ENCODE results near the gene DLX6.

DLX6 gene

DNA sequence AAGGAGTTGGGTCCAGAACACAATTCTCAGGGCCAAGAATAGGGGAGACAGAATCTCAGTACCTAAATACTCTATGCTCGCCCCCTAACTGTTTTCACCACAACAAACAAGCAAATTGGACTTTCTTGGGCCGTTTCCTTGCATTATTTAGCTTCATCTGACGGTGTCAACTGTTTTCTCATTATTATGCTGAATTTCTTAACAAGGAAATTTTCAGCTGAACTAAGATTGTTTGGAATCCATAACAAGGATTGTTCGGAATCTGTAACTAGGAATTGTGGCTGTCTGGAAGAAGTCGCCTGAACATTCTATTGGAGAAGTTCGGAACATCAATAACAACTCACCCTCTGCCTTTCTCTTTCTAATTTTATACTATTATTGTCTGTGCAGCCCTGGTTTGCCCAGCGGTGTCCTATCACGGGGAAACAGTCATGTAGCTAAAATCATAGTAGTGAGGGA lies 15.5 kb upstream of the DLX6 start:
- Mint-ChIP-seq H3K27me3 (ENCODE audit: low read depth) (peaks cover 87% of the 10 kb centered on the region), H3K4me3 (no peak overlapping the region), H3K4me1 (ENCODE audit: low read depth) (no peaks in the 10 kb centered on the region), H3K36me3 (ENCODE audit: low read depth) (no peaks in the 10 kb centered on the region), H3K27ac (no peak overlapping the region), H3K9me3 (no peaks in the 10 kb centered on the region)

DNA sequence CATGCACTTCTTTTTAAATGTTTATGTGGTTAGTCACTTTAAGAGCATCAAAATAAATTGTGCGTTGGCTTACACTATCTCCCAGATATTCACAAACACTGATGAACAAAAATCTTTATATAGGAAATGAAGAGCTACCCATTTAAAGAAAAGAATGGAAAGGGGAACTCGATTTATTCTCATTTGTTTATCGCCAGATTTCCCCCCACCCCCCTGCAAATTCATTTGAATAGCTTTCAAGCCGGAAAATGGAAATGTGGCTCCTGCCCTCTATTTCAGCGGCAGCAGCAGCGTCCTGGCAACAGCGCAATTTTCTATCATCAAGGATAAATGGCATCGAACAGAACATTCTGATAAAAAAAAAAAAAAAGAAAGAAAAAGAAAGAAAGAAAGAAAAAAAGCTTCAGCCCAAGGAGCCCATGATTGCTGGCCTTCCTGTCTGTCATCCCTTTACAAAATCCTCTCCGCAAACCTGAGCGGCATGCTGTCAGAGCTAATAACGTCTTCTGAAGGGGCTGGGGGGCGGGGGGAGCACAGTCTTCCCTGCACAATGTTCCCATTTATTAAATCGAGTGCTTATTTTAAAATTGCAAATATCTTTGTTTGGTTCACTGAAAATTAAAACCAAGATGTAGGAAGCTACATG lies 13.7 kb upstream of the DLX6 start:
- no peaks in the 10 kb centered on the region for H3K36me3 Mint-ChIP-seq (ENCODE audit: low read depth)
- H3K4me1 Mint-ChIP-seq (ENCODE audit: low read depth): no peaks in the 10 kb centered on the region
- no peak overlapping the region for H3K27ac Mint-ChIP-seq
- peaks cover 92% of the 10 kb centered on the region for H3K27me3 Mint-ChIP-seq (ENCODE audit: low read depth)
- H3K4me3 Mint-ChIP-seq: no peak overlapping the region
- no peaks in the 10 kb centered on the region for H3K9me3 Mint-ChIP-seq

DNA sequence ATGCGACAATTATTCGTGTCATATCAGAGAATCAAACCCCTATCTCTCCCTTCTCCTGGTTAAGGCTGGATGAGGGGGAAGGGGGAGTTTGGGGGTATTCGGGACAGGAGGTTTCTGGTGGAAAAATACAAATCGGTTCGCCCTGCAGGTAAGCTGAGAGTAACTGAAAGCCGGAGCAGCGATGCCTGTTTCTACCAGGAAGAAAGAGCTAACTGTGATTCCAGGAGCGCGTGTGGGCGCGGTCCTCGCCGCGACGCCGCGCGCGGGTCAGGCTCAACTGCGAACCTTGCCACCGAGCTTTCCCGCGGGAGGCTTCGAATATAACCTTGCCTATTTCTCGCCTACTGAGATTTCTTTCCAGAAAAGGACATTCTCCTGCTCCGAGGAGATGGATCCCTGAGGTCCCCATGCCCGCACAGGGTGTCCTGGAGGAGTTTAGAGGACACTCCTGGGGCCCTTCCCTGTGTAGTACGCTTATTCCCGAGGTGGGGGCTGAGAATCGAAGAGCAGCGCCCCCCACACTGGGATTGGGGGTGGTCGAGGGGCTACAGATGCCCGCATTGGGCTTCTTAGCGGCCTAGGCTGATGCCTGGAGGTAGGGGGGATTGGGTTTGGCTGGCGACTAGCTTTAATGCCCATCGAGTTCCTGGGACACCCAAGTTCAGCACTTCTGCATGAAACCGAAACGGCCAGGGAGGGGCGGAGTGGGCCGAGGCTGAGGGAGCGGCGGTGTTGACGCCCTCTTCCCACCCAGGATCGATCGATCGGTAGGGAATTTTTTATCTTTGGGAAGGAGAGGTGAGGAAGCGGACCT lies 13.0 kb upstream of the DLX6 start:
- Mint-ChIP-seq H3K4me1 (ENCODE audit: low read depth) (no peaks in the 10 kb centered on the region), H3K4me3 (no peak overlapping the region), H3K36me3 (ENCODE audit: low read depth) (no peaks in the 10 kb centered on the region), H3K9me3 (no peaks in the 10 kb centered on the region), H3K27ac (no peak overlapping the region), H3K27me3 (ENCODE audit: low read depth) (peaks cover 92% of the 10 kb centered on the region)

DNA sequence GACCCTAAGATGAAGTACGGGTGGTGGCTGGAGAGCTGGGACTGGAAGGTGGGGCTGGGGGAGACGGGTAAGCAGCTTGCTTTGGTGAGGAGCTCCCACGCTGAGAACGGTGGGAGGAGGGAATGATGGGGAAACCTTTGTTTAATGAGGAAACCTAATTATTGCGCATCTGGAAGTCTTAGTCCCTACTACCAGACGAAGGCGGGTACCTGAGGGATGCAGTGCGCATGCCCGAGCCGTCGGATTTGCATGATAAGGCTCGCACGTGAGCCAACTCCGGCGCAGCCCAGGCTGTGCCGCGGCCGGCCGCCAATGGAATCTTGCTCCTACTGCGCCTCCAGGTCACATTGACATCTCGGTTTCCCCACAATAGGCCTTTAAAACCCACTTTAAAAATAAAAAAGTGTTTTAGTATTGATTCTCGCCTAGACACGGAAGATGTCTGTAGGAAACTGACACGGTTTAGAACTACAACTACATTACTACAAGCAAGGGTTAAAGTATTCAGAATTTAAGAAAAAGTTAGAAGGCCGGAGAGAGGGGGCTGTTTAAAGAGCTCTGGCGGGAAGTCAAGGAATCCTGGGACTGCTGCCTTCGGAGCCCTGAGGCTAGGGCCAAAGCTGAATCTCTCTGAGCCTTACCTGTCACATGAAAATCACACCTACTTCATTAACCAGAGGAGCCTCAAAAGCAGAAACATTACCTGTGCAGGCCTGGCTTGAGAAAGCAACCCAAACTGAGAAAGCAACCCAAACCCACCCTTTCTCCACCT lies 12.1 kb upstream of the DLX6 start:
- Mint-ChIP-seq H3K36me3 (ENCODE audit: low read depth) (no peaks in the 10 kb centered on the region), H3K4me1 (ENCODE audit: low read depth) (no peaks in the 10 kb centered on the region), H3K27ac (no peak overlapping the region), H3K9me3 (no peaks in the 10 kb centered on the region), H3K27me3 (ENCODE audit: low read depth) (peaks cover 94% of the 10 kb centered on the region), H3K4me3 (no peak overlapping the region)

DNA sequence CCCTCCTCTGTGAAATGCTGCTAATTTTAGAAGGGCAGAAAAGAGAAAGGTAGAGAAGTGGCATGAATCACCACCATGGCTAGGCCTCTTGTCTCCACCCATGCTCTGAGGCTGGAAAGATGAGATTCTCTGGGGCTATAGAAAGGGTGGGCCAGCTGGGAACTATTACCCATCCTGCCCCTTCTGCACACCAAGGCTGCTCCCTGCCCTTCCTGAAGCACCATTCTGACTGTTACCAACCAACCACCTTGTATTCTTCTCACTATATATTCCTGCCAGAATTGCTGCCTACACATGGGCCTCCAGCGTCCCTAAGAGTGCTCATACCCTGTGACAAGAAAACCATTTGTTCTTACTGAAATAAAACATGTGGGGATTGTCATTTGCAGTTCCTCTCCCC lies 11.4 kb upstream of the DLX6 start:
- H3K9me3 Mint-ChIP-seq: no peaks in the 10 kb centered on the region

DNA sequence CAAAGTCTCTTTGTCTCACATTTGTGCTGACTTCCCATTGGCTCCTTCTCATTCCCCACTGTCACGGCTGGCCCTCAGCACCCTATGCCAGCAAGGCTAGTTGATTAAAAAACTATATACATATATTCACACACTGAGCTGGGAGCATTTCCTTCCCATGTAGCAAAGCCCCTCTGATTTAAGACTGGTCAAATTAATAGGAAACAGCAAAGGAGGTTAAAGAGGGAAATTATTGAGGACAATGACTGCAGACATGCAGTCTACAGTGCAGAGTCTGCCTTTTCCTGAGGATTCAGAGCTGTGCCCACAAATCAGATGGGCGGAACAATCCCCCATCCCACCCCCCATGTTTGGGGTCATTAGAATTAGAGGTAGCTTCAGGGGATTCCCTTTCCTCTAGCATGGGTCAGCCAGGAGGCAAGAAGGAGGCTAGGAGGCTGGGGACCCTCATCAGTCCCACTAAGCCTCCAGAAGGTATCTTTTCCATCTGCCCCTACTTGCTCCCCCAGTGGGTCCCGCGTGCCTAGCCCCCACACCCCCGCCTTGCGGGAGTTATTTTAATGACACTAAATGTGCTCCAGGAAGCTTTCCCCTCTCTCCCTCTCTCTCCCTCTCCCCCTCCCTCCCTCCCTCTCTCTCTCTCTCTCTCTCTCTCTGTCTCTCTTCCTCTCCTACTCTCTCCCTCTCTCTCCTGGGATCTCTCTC lies 9.8 kb upstream of the DLX6 start:
- H3K4me1 Mint-ChIP-seq (ENCODE audit: low read depth): no peaks in the 10 kb centered on the region
- no peak overlapping the region for H3K4me3 Mint-ChIP-seq
- H3K9me3 Mint-ChIP-seq: no peaks in the 10 kb centered on the region
- H3K36me3 Mint-ChIP-seq (ENCODE audit: low read depth): no peaks in the 10 kb centered on the region
- peaks cover 94% of the 10 kb centered on the region for H3K27me3 Mint-ChIP-seq (ENCODE audit: low read depth)
- no peak overlapping the region for H3K27ac Mint-ChIP-seq

More for the DNA sequence above, 11.4 kb upstream of the DLX6 start:
- H3K4me1 Mint-ChIP-seq (ENCODE audit: low read depth): no peaks in the 10 kb centered on the region
- H3K27me3 Mint-ChIP-seq (ENCODE audit: low read depth): peaks cover 92% of the 10 kb centered on the region
- no peaks in the 10 kb centered on the region for H3K36me3 Mint-ChIP-seq (ENCODE audit: low read depth)
- H3K4me3 Mint-ChIP-seq: no peak overlapping the region
- H3K27ac Mint-ChIP-seq: no peak overlapping the region

DNA sequence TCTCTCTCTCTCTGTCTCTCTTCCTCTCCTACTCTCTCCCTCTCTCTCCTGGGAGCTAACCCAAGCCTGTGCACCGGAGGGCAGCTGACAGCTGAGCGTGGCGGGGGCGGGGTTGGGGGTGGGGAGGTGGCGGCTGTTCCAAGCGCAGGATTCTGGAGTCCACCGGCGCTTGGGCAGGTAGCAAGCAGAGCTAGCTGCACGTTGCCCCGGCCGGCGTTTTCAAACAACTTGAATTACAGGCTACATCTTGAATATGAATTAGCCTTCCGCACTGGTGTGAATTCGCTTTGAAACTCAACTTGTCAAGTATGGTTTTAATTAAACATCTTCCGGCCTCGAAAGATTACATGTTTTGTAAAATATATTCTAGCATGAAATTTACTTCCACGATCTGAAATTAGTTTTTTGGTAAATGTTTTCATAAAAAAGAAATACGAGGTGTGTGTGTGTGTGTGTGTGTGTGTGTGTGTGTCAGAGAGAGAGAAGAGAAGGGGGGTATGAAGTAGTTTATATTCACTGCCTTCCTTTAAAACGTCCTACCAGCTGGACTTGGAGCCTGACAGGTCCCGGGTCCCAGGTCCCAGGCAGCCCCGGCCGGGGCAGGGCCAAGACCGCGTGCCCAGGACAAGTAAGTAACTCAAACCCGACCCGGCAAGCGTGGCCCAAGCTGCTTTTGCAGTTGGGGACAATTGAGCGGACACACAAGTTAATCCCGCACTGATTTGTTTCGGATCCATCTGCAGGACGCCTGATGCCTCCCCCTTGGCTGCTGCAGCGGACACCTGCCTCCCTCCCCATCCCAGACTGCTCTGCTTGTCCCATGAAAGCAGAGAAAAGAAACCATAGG lies 9.0 kb upstream of the DLX6 start:
- peak overlapping the region; percentile 47 for H3K27ac Mint-ChIP-seq
- no peaks in the 10 kb centered on the region for H3K4me1 Mint-ChIP-seq (ENCODE audit: low read depth)
- no peak overlapping the region for H3K4me3 Mint-ChIP-seq
- H3K9me3 Mint-ChIP-seq: no peaks in the 10 kb centered on the region
- H3K27me3 Mint-ChIP-seq (ENCODE audit: low read depth): peaks cover 96% of the 10 kb centered on the region
- H3K36me3 Mint-ChIP-seq (ENCODE audit: low read depth): no peaks in the 10 kb centered on the region

DNA sequence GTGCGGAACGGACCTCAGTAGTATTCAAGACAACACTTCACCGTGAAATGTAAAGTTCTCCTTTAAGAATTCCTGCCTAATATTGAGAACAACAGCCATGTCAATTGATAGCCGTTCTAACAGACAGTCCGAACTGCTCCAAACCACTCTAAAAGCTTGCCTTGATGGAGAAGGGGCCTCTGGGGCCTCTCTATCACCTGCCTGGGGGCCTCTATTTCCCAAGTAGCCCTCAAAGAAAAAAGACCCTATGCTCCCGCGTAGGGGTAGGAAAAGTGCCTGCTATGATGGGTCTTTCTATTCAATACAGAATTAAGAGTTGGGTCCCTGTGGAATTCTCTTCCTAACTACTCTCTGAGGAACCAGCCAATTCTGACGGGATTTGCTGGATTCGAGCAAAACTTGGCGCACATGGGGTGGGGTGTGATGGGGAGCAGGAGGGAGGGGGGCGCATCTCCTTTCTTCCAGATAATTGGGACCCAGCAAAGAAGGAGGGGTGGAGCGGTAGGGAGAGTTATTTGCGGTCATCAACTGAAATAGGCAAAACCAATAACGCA lies 8.3 kb upstream of the DLX6 start:
- Mint-ChIP-seq H3K36me3 (ENCODE audit: low read depth) (no peaks in the 10 kb centered on the region), H3K27ac (peak overlapping the region; percentile 47), H3K4me1 (ENCODE audit: low read depth) (no peaks in the 10 kb centered on the region), H3K27me3 (ENCODE audit: low read depth) (peaks cover 95% of the 10 kb centered on the region), H3K9me3 (no peaks in the 10 kb centered on the region), H3K4me3 (no peak overlapping the region)

DNA sequence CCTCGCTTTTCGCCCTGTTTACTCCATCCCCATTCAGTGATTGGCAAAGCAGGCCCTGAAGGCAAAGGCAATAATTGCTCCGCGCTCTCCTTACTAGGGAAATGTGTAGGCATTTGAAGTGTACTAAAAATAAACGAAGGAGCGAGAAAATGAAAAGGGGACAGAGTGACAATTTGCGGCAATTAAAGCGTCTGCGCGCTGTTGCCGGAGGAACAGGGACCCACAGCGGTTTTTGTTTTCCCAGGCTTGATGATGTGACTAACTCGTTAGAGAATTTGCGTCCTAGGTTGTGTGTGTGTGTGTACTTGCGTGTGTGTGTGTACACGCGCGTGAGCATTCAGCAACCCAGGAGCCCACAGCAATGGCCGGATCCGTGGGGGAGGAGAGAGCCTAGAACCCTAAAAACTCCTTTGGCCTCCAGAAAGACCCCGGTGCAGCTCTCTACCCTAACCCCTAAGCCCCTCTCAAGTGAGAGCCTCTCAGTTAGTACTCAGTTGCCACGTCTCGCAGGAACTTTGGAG lies 7.8 kb upstream of the DLX6 start:
- Mint-ChIP-seq H3K4me3 (no peak overlapping the region), H3K27ac (peak overlapping the region; percentile 24), H3K36me3 (ENCODE audit: low read depth) (no peaks in the 10 kb centered on the region), H3K4me1 (ENCODE audit: low read depth) (no peaks in the 10 kb centered on the region), H3K9me3 (no peaks in the 10 kb centered on the region), H3K27me3 (ENCODE audit: low read depth) (peaks cover 95% of the 10 kb centered on the region)

DNA sequence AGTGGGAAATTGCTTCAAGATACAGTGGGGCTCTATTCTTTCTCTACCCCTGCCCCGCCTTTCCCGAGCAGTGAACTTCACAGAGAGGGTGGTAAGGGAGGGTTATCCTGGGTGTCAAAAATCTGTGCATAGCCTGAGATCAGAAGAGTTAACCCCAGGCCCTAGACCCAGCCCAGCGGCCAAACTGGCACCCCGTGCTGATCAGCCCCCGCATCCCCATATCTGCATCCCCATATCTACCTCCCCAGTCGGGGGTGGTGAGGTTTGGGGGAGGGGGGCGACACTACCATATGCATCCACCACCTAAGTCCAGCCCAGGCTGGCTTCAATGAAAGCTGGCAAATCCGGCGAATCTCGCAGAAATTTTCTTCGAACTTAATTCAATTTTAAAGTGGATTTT lies 7.0 kb upstream of the DLX6 start:
- H3K9me3 Mint-ChIP-seq: no peaks in the 10 kb centered on the region
- peaks cover 2% of the 10 kb centered on the region for H3K36me3 Mint-ChIP-seq (ENCODE audit: low read depth)
- no peak overlapping the region for H3K4me3 Mint-ChIP-seq
- H3K27ac Mint-ChIP-seq: no peak overlapping the region
- peaks cover 95% of the 10 kb centered on the region for H3K27me3 Mint-ChIP-seq (ENCODE audit: low read depth)
- H3K4me1 Mint-ChIP-seq (ENCODE audit: low read depth): no peaks in the 10 kb centered on the region

DNA sequence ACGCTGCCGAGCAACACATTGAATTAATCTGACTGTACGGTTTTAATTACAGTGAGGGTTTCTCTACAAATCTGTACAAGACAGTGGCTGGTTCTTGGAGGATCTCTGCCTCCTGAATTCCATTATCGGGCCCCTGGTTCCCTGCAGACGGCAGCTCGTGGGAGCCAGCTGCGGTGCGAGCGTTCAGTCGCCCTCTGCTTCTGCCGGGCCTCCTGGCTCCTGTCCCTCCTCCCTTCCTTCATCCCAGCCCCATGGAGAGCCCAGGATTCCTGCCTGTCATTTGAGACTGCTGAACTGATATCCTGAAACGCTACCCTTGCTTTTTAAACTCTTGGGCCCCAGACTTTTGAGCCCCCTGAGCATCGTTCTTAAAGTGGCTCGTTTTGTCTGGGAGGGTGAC lies 6.6 kb upstream of the DLX6 start:
- Mint-ChIP-seq H3K27ac (no peak overlapping the region), H3K27me3 (ENCODE audit: low read depth) (peaks cover 95% of the 10 kb centered on the region), H3K9me3 (no peaks in the 10 kb centered on the region), H3K4me3 (no peak overlapping the region), H3K36me3 (ENCODE audit: low read depth) (peaks cover 2% of the 10 kb centered on the region), H3K4me1 (ENCODE audit: low read depth) (no peaks in the 10 kb centered on the region)

DNA sequence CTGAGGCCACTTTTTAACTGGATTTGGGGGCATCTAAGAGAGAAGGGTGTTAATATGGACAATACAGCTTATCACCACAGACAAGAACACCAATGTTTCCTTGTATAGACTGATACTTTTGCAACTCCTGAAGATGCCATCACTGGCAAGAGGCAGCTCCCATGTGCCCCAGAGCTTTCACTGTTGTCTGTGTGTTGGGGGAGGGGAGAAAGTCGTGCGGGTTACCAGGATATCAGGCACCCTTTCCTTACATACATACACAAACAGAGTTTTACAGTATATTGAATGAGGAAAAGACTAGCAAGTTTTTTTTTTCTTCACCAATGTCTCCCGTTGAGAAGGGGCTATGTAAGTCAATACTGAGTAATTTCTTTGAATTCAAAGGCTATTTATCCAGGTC lies 4.1 kb upstream of the DLX6 start:
- H3K27ac Mint-ChIP-seq: no peak overlapping the region
- H3K4me3 Mint-ChIP-seq: no peak overlapping the region
- peaks cover 92% of the 10 kb centered on the region for H3K27me3 Mint-ChIP-seq (ENCODE audit: low read depth)
- H3K4me1 Mint-ChIP-seq (ENCODE audit: low read depth): peaks cover 2% of the 10 kb centered on the region
- H3K36me3 Mint-ChIP-seq (ENCODE audit: low read depth): peaks cover 2% of the 10 kb centered on the region
- no peaks in the 10 kb centered on the region for H3K9me3 Mint-ChIP-seq
